GM23338 (cell line): Measurements from ENCODE around the gene DTX4. TPM values are rescaled to one million over a fixed set of nuclear protein-coding genes. Genes with fewer than 3 reads are reported as not detected.

Experiments used
- ATAC-seq: fragments of 200-7000 bp; cut with Tn5 transposase; 3 replicates; pipeline ENCODE4 v1.9.1; 2020
- DNase-seq: peaks from one replicate; pipeline ENCODE4 v3.0.0-alpha.2; 2015; ENCODE audit warnings: low spot score
- H2AFZ ChIP-seq: fragments of 200-600 bp; sonication (generic); 2 replicates; pipeline ENCODE4 v1.8.0; 2016; ENCODE audit warnings: antibody characterized with exemption, mild to moderate bottlenecking, moderate library complexity
- H3F3A ChIP-seq: fragments of 200-600 bp; sonication (generic); replicated peaks from 2 replicates; pipeline ENCODE4 v1.8.0; 2017; ENCODE audit warnings: antibody characterized with exemption, mixed run types, low read depth
- H3K27ac ChIP-seq: fragments of 200-600 bp; sonication (generic); 2 replicates; pipeline ENCODE4 v1.6.1; 2016; ENCODE audit warnings: low read depth
- H3K27me3 ChIP-seq: fragments of 200-600 bp; sonication (generic); 2 replicates; pipeline ENCODE4 v1.8.0; 2016; ENCODE audit warnings: mild to moderate bottlenecking, mixed run types, moderate library complexity; ENCODE audit not compliant: insufficient read depth
- H3K36me3 ChIP-seq: fragments of 200-600 bp; sonication (generic); 2 replicates; pipeline ENCODE4 v1.8.0; 2016; ENCODE audit warnings: mild to moderate bottlenecking; ENCODE audit not compliant: insufficient read depth
- H3K4me1 ChIP-seq: fragments of 200-600 bp; sonication (generic); 2 replicates; pipeline ENCODE4 v1.8.0; 2016; ENCODE audit warnings: mild to moderate bottlenecking, moderate library complexity; ENCODE audit not compliant: insufficient read depth
- H3K4me2 ChIP-seq: fragments of 200-600 bp; sonication (generic); 2 replicates; pipeline ENCODE4 v1.7.1; 2017; ENCODE audit warnings: mixed run types
- H3K4me3 ChIP-seq: fragments of 200-600 bp; sonication (generic); 2 replicates; pipeline ENCODE4 v1.6.1; 2016; ENCODE audit warnings: mixed run types
- H3K79me2 ChIP-seq: fragments of 200-600 bp; sonication (generic); replicated peaks from 2 replicates; pipeline ENCODE4 v1.8.0; 2017; ENCODE audit warnings: mild to moderate bottlenecking; ENCODE audit not compliant: insufficient read depth
- H3K9me2 ChIP-seq: fragments of 200-600 bp; sonication (generic); 2 replicates; pipeline ENCODE4 v1.8.0; 2017; ENCODE audit not compliant: insufficient read depth
- H4K20me1 ChIP-seq: fragments of 200-600 bp; sonication (generic); replicated peaks from 2 replicates; pipeline ENCODE4 v1.8.0; 2017; ENCODE audit warnings: mild to moderate bottlenecking; ENCODE audit not compliant: insufficient read depth
- H3K27ac Mint-ChIP-seq: 2 replicates; pipeline ENCODE4 v1.8.0; 2020; ENCODE audit warnings: inconsistent platforms, mild to moderate bottlenecking, moderate library complexity, mixed read lengths
- H3K27me3 Mint-ChIP-seq: 3 replicates; pipeline ENCODE4 v1.8.0; 2022; ENCODE audit warnings: low read depth, mild to moderate bottlenecking, moderate library complexity, mixed read lengths, inconsistent platforms; ENCODE audit not compliant: insufficient read depth, poor library complexity
- H3K36me3 Mint-ChIP-seq: 3 replicates; pipeline ENCODE4 v1.8.0; 2021; ENCODE audit warnings: low read depth, mild to moderate bottlenecking, inconsistent platforms, moderate library complexity, mixed read lengths
- H3K4me1 Mint-ChIP-seq: 3 replicates; pipeline ENCODE4 v1.8.0; 2020; ENCODE audit warnings: mild to moderate bottlenecking, inconsistent platforms, mixed read lengths
- H3K4me3 Mint-ChIP-seq: 3 replicates; pipeline ENCODE4 v1.8.0; 2021; ENCODE audit warnings: moderate library complexity, mild to moderate bottlenecking, inconsistent platforms, mixed read lengths
- H3K9me3 Mint-ChIP-seq: 3 replicates; pipeline ENCODE4 v1.8.0; 2020; ENCODE audit warnings: moderate library complexity, mild to moderate bottlenecking, inconsistent platforms, mixed read lengths
- CTCF ChIP-seq, 2 experiments: fragments of 200-600 bp in 1 of 2; sonication (generic) in 1 of 2; conservative IDR thresholded peaks; 2 replicates each; pipeline versions ENCODE4 v1.5.1 to v1.6.1; 2016 to 2017; ENCODE audit warnings: antibody characterized with exemption in 2 of 2, low read depth in 2 of 2, mild to moderate bottlenecking in 2 of 2, moderate library complexity in 1 of 2
- ETS1 ChIP-seq: IDR thresholded peaks from 2 replicates; pipeline ENCODE4 v1.6.1; 2016; ENCODE audit warnings: antibody characterized with exemption
- EZH2 ChIP-seq: fragments of 200-600 bp; sonication (generic); IDR thresholded peaks from one replicate; pipeline ENCODE4 v1.8.0; 2017; ENCODE audit warnings: antibody characterized with exemption, mild to moderate bottlenecking, low read depth; ENCODE audit not compliant: unreplicated experiment
- NANOG ChIP-seq: IDR thresholded peaks from 2 replicates; pipeline ENCODE4 v1.6.1; 2016; ENCODE audit warnings: antibody characterized with exemption, borderline replicate concordance
- REST ChIP-seq: IDR thresholded peaks from one replicate; pipeline ENCODE4 v1.6.1; 2018; ENCODE audit warnings: antibody characterized with exemption; ENCODE audit not compliant: unreplicated experiment
- STAT1 ChIP-seq: IDR thresholded peaks from one replicate; pipeline ENCODE4 v1.6.1; 2016; ENCODE audit warnings: antibody characterized with exemption; ENCODE audit not compliant: unreplicated experiment
- polyA plus RNA-seq: library from polyadenylated mRNA; unstranded; fragments of >200 nt; fragmentation: Nextera tagmentation; extraction: Ambion mirVana; gene quantifications from 2 replicates; pipeline ENCODE4 v1.2.1, GENCODE V29; 2016
- total RNA-seq: library from RNA; depleted of rRNA; stranded (reverse); fragments of >200 nt; shearing (Covaris generic); gene quantifications from 2 replicates; pipeline ENCODE4 v1.2.3, GENCODE V29; 2014

DTX4 gene
- total and polyA plus RNA-seq, 2 experiments from 2014 or later = 4.2 to 14.7 TPM

- TF ChIP-seq REST (no peak), EZH2 (no peak), ETS1 (no peak), CTCF (conservative IDR thresholded peaks at IDR 0.05; ENCODE audit: low read depth in 2 of 2) (no peak), NANOG (no peak)
Observed at GRCh38 chr11:59214141-59214893, 42.4 kb downstream of the DTX4 start (continued).

- Mint-ChIP-seq H3K9me3 (no peaks in the 10 kb centered on the region; the same call in 2 of the 3 replicates), H3K27ac (no peak overlapping the region), H3K36me3 (no peaks in the 10 kb centered on the region), H3K4me1 (no peaks in the 10 kb centered on the region), H3K27me3 (peaks cover 3% of the 10 kb centered on the region), H3K4me3 (no peak overlapping the region)
- Histone ChIP-seq H3K4me3 (no peak overlapping the region), H3K36me3 (no peaks in the 10 kb centered on the region), H3K4me1 (no peaks in the 10 kb centered on the region), H3K9me2 (peaks cover 12% of the 10 kb centered on the region; the same call in 1 of the 2 replicates), H3F3A (no peaks in the 10 kb centered on the region), H2AFZ (peak overlapping the region; percentile 32; the same call in 1 of the 2 replicates), H4K20me1 (no peaks in the 10 kb centered on the region), H3K27me3 (no peaks in the 10 kb centered on the region), H3K4me2 (no peak overlapping the region), H3K27ac (no peak overlapping the region), H3K79me2 (no peaks in the 10 kb centered on the region)
- no peak for DNase-seq
- ATAC-seq = no peak
- no peak for TF ChIP-seq NANOG
- no peak for TF ChIP-seq REST
- no peak for TF ChIP-seq STAT1
Observed at GRCh38 chr11:59216641-59217564, 45.0 kb downstream of the DTX4 start.
